Measurements from ENCODE around the gene PSMB7.

- TF ChIP-seq CTCF (IDR thresholded peaks at IDR 0.05): no peak
- no peak for TF ChIP-seq EZH2 (IDR thresholded peaks at IDR 0.05; ENCODE audit: borderline replicate concordance, insufficient read depth, low read depth, low read length, poor library complexity, severe bottlenecking)
Observed at GRCh38 chr9:124340219-124341069, 74.8 kb downstream of the PSMB7 start.

All from B cell (primary cell).